ENCODE measurements around the gene NXF3. TPM values are rescaled to one million over a fixed set of nuclear protein-coding genes. Genes with fewer than 3 reads are reported as not detected.
A peak's percentile ranks its signal among the peaks of the same experiment; 100 is the strongest.
"Not testable (repeated sequence)": the region's sequence is repeated elsewhere in the genome, so short reads cannot be mapped to it uniquely, and the experiment has no call there.

The NXF3 gene
- total RNA-seq, 2 experiments from 2014 or later: not detected

DNA sequence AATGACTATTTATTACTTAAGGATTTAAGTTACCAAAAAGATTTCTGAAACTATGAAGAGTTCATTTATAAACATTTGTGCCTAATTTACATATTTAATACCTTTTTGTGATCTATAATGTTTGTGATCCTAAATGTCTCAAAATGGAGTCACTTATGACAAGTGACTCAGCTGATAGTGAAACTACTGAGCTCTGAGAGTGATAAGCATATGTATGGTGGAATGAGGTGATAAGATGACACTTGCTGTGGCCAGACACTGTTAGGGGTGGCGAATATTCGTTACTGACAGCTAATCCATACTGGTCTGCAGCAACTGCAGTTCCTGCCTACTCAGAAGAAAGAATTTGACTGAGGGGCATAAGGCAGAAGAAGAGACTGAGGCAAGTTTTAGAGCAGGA lies 5.5 kb upstream of the NXF3 start:
- Mint-ChIP-seq H3K27ac (no peak overlapping the region), H3K36me3 (no peaks in the 10 kb centered on the region), H3K4me1 (ENCODE audit: low read depth) (no peaks in the 10 kb centered on the region), H3K4me3 (no peak overlapping the region), H3K27me3 (no peaks in the 10 kb centered on the region), H3K9me3 (no peaks in the 10 kb centered on the region)
- ChIA-PET POLR2A (no interaction called here), CTCF (interaction anchor here (0.6 kb wide), 1 partner anchor 147 kb away, joined by 3 read pairs; no protein-coding TSS in a partner anchor)
- intact Hi-C loops (cut with micrococcal nuclease): no loop called here
- DNase-seq: no peak

DNA sequence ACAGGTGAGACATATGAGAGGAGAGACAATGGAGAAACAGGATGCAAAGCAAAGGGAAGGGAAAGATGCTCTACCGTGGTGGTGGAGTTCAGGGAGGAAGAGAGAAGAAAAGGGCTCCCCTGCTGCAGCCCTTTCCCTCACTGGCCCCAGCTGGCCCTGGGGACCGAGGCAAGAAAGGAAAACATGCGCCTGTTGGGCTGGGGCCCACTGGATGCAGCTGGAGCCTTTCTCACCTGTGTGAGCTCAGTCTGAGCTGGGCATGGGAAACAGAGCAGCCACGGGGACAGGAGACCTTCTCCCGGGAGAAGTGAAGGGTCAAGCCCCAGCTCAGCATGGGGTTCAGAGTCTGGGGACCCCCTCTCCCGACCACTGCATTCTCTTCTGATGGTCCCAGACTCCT lies 11.9 kb downstream of the NXF3 start:
- DNase-seq: no peak
- ChIA-PET POLR2A (no interaction called here), CTCF (no interaction called here)
- intact Hi-C loops (cut with micrococcal nuclease): no loop called here
- Mint-ChIP-seq H3K9me3 (no peaks in the 10 kb centered on the region), H3K4me3 (no peak overlapping the region), H3K4me1 (ENCODE audit: low read depth) (no peaks in the 10 kb centered on the region), H3K27me3 (peaks cover 1% of the 10 kb centered on the region), H3K36me3 (no peaks in the 10 kb centered on the region), H3K27ac (no peak overlapping the region)

GRCh38 chrX:103073467-103073866 lies 19.5 kb downstream of the NXF3 start:
- intact Hi-C loops (cut with micrococcal nuclease): no loop called here
- Mint-ChIP-seq H3K36me3 (no peaks in the 10 kb centered on the region), H3K4me1 (ENCODE audit: low read depth) (no peaks in the 10 kb centered on the region), H3K4me3 (no peak overlapping the region), H3K9me3 (no peaks in the 10 kb centered on the region), H3K27me3 (no peaks in the 10 kb centered on the region), H3K27ac (no peak overlapping the region)
- DNase-seq: no peak
- POLR2A ChIA-PET: no interaction called here
- CTCF ChIA-PET: no interaction called here

DNA sequence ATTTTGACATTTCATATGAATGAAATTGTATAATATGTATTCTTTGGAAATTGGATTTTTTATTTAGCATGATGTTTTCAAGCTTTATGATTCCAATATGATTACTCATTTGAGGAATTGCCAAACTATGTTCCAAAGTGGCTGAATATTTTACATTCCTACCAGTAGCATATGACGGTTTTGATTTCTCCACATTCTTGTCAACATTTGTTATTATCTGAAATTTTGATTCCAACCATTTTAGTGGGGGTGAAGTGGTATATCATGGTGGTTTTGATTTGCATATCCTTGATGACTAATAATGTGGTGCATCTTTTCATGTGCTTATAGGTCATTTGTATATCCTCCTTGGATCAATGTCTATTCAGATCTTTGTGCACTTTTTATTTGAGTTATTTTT lies 26.3 kb downstream of the NXF3 start:
- intact Hi-C loops (cut with micrococcal nuclease): no loop called here
- no peaks in the 10 kb centered on the region for H3K9me3 Mint-ChIP-seq
- ChIA-PET POLR2A (no interaction called here), CTCF (no interaction called here)
- no peak for DNase-seq
- peaks cover 11% of the 10 kb centered on the region for H3K27me3 Mint-ChIP-seq
- H3K4me3 Mint-ChIP-seq: no peak overlapping the region
- H3K36me3 Mint-ChIP-seq: no peaks in the 10 kb centered on the region
- H3K4me1 Mint-ChIP-seq (ENCODE audit: low read depth): peaks cover 3% of the 10 kb centered on the region
- H3K27ac Mint-ChIP-seq: no peak overlapping the region

DNA sequence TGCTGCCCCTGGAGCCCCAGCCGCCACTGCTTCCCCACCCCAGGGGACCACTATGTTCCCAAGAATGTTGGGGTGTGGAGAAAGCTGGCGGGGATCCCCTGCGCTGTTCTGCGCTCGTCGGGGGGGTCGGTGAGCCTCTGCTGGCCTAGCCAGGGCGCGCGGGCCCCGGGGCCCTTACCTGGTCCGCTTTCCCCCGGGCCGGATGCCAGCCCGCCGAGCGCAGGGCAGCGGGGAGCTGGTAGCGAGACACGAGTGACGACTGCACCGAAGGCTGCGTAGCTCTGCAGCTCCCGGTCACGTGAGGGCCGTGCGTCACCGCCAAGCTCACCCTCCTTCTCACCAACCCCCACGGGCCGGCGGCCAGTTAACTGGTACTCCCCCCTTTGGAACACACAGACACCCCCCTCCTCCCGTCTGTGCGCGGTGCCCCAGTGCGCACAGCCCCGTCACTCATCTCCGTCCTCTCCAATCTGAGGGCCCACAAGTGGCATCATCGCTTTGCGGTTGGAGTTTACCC lies 29.0 kb downstream of the NXF3 start, which contains the start of gene BEX1:
BEX1 (minus strand) TSS at position 254 of the 517 bp plus-strand sequence. CDS start 897 bp downstream, outside the sequence.
- peak; percentile 31 for DNase-seq
- Mint-ChIP-seq H3K9me3 (no peaks in the 10 kb centered on the region), H3K4me1 (ENCODE audit: low read depth) (peaks cover 3% of the 10 kb centered on the region), H3K27me3 (peaks cover 12% of the 10 kb centered on the region), H3K36me3 (no peaks in the 10 kb centered on the region), H3K4me3 (peak within 1 kb of the TSS; percentile 16), H3K27ac (no peak within 1 kb of the TSS)
- ChIA-PET POLR2A (no interaction called here), CTCF (no interaction called here)
- intact Hi-C loops (cut with micrococcal nuclease): no loop called here

GRCh38 chrX:103063191-103063845 lies 29.6 kb downstream of the NXF3 start:
- CTCF ChIA-PET: no interaction called here
- peak; percentile 9 for DNase-seq
- H3K27me3 Mint-ChIP-seq: peaks cover 12% of the 10 kb centered on the region
- no peak overlapping the region for H3K27ac Mint-ChIP-seq
- no peaks in the 10 kb centered on the region for H3K9me3 Mint-ChIP-seq
- no peaks in the 10 kb centered on the region for H3K36me3 Mint-ChIP-seq
- intact Hi-C loops (cut with micrococcal nuclease): no loop called here
- H3K4me3 Mint-ChIP-seq: peak overlapping the region; percentile 16
- POLR2A ChIA-PET: no interaction called here
- H3K4me1 Mint-ChIP-seq (ENCODE audit: low read depth): peaks cover 3% of the 10 kb centered on the region

DNA sequence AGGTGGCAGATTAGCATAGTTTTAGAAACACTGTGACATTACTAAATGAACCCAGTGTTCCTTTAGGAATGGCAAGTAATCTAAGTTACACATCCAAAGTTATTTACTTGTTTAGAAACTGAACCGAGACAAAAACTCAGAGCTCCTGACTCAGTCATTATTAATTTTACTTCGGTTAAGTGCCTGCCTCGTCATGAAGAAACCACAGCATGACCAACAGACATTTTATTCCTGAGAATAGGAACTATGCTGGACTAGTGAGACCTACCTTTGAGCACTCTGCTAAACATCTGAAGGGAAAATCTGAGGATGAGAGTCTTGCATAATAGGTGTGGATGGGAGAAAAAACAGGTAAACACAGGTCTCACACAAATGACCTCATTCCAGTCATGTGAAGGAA lies 31.5 kb downstream of the NXF3 start:
- POLR2A ChIA-PET: no interaction called here
- H3K4me3 Mint-ChIP-seq: no peak overlapping the region
- CTCF ChIA-PET: no interaction called here
- no peaks in the 10 kb centered on the region for H3K9me3 Mint-ChIP-seq
- H3K36me3 Mint-ChIP-seq: no peaks in the 10 kb centered on the region
- H3K4me1 Mint-ChIP-seq (ENCODE audit: low read depth): peaks cover 3% of the 10 kb centered on the region
- intact Hi-C loops (cut with micrococcal nuclease): no loop called here
- H3K27me3 Mint-ChIP-seq: peaks cover 12% of the 10 kb centered on the region
- no peak overlapping the region for H3K27ac Mint-ChIP-seq
- no peak for DNase-seq

DNA sequence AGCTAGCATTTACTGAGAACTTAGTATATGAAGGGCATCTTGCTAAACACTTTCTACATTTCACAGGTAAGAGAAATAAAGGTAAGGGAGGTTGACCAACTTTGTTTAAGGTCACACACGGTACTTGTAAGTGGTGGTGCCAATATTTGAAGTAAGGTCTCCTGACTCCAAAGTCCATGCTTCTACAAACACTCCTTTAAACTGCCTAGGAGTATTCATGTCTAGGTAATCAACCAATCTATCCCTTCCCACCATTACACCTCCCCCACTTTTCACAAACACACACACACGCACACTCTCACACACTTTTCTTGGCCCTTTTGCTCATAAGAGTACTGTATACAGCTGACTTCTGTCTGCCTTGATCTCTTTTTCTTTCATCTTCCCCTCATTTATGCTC lies 36.0 kb downstream of the NXF3 start:
- CTCF ChIA-PET: no interaction called here
- Mint-ChIP-seq H3K27ac (no peak overlapping the region), H3K27me3 (peaks cover 4% of the 10 kb centered on the region)

GRCh38 chrX:103052625-103053024 lies 40.3 kb downstream of the NXF3 start:
- CTCF ChIA-PET: no interaction called here
- H3K27ac Mint-ChIP-seq: no peak overlapping the region
- peaks cover 6% of the 10 kb centered on the region for H3K27me3 Mint-ChIP-seq
- intact Hi-C loops (cut with micrococcal nuclease): no loop called here
- no peak overlapping the region for H3K4me3 Mint-ChIP-seq
- no peak for DNase-seq
- no peaks in the 10 kb centered on the region for H3K4me1 Mint-ChIP-seq (ENCODE audit: low read depth)
- POLR2A ChIA-PET: no interaction called here
- H3K36me3 Mint-ChIP-seq: no peaks in the 10 kb centered on the region
- H3K9me3 Mint-ChIP-seq: no peaks in the 10 kb centered on the region

More for the DNA sequence above, 36.0 kb downstream of the NXF3 start:
- intact Hi-C loops (cut with micrococcal nuclease): no loop called here
- H3K36me3 Mint-ChIP-seq: no peaks in the 10 kb centered on the region
- H3K4me3 Mint-ChIP-seq: no peak overlapping the region
- POLR2A ChIA-PET: no interaction called here
- no peak for DNase-seq
- H3K9me3 Mint-ChIP-seq: no peaks in the 10 kb centered on the region
- H3K4me1 Mint-ChIP-seq (ENCODE audit: low read depth): no peaks in the 10 kb centered on the region

DNA sequence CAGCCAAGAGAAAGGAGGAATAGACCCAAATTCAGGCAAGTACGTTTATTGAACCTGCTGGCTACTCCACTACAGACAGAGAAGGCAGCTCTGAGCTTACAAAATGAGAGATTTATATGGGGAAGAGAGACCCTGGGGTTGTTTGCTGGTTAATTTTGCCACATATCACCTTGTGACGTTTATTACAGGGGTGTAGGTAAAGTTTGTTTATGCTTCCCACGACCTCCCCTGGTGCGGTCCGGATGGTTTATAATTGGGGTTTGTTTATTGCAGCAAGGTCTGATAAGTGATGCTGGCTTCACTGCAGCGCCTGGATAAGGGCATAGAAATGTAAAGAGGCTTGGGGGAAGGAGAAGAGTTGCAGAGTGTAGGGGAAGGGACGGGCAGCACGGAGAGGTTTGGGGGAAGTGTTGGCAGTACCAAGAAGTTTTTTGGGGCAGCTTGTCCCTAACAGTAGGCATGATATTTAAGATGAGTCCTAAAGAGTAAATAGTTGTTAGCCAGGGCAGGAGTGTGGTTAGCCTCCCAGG lies 41.6 kb downstream of the NXF3 start:
- H3K36me3 Mint-ChIP-seq: no peaks in the 10 kb centered on the region
- POLR2A ChIA-PET: no interaction called here
- H3K4me1 Mint-ChIP-seq (ENCODE audit: low read depth): no peaks in the 10 kb centered on the region
- intact Hi-C loops (cut with micrococcal nuclease): no loop called here
- CTCF ChIA-PET: no interaction called here
- no peak overlapping the region for H3K4me3 Mint-ChIP-seq
- peaks cover 6% of the 10 kb centered on the region for H3K27me3 Mint-ChIP-seq
- no peak for DNase-seq
- peaks cover 2% of the 10 kb centered on the region for H3K9me3 Mint-ChIP-seq
- H3K27ac Mint-ChIP-seq: no peak overlapping the region

- DNase-seq; H3K36me3 Mint-ChIP-seq; intact Hi-C loops (cut with micrococcal nuclease); H3K27ac Mint-ChIP-seq; H3K4me1 Mint-ChIP-seq (ENCODE audit: low read depth); H3K9me3 Mint-ChIP-seq; POLR2A ChIA-PET; CTCF ChIA-PET; H3K4me3 Mint-ChIP-seq; H3K27me3 Mint-ChIP-seq: not testable (repeated sequence)
Measured at GRCh38 chrX:103033371-103033770, 59.6 kb downstream of the NXF3 start.

Data from activated CD4-positive, alpha-beta memory T cell treated with anti-CD3 and anti-CD28 coated beads for 36 hours (primary cell).